GM18508 (cell line): Measurements from ENCODE around the gene PPP3R1.
"Not testable (repeated sequence)": the region's sequence is repeated elsewhere in the genome, so short reads cannot be mapped to it uniquely, and the experiment has no call there.

ENCODE experiments used
- ATAC-seq: cut with Tn5 transposase; IDR thresholded peaks from one replicate; pipeline ENCODE4 v1.9.1; 2021; ENCODE audit warnings: moderate number of reproducible peaks; ENCODE audit not compliant: insufficient read depth, unreplicated experiment

Gene PPP3R1

GRCh38 chr2:68193144-68193543 lies 59.2 kb downstream of the PPP3R1 start:
- ATAC-seq, result no peak

GRCh38 chr2:68190991-68191731 lies 61.2 kb downstream of the PPP3R1 start:
- ATAC-seq, result no peak

GRCh38 chr2:68189991-68190784 lies 62.1 kb downstream of the PPP3R1 start:
- ATAC-seq, result no peak

DNA sequence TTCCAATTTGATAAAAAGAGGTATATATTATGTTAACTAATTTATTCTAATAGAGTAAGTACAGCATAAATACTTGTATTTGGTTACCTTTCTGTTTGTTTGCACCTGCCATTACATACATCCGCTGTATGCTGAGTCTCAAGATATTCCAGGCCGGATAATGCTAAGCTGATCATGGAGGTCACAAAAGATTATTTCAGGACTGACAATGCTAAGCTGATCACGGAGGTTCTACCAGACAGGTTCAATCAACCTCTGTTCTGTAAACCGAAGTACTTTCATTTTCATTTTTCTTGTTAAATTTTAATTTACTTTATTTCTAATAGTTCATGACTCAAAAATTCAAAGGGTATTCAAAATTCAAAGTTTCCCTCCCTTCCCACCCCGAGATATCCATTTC lies 63.5 kb downstream of the PPP3R1 start:
- no peak for ATAC-seq

DNA sequence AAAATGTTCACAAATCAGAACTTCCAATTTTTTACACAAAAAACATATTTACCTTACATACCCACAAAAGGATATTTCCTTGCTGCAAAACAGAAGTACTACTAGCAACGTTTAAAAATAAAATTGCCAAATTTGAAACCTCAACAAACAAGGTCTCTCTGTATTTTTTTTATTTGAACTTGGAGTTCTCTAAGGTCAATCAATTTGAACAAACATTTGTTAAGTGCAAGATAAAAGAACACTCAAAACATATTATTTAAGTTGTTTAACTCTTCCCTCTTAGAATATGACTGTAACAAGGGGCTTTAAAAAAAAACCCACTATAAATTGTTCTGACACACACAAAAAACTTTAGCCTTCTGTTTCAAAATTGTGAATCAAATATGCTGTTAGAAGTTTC lies 65.0 kb downstream of the PPP3R1 start:
- no peak for ATAC-seq

DNA sequence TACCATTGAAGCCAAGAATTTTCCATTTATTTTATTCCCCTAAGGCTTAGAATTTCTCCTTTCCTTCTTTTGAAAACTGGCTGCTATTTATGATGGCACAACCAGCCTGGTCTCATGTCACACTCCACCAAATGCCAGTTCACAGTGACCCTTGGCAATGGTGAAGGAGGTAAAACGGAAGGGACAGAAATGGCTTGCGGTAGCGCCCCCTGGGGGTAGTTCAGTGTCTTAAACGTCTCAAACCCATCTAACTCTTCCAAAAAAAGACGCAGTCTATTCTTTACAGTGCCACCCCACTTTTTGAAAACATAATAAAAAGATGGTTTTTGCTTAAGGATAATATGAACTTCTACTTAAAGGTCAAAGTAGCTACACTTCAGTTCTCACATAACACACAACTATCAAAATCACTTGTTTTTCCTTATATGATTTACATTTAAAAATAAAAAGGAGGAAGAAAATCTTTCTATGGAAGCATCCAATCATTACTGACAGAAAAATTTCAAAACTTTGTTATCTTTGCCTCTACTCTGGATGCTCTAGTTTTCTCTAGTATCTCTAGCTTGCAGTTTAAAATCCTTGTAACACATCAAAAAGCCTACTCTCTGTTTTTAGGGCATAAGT lies 66.7 kb downstream of the PPP3R1 start:
- no peak for ATAC-seq

DNA sequence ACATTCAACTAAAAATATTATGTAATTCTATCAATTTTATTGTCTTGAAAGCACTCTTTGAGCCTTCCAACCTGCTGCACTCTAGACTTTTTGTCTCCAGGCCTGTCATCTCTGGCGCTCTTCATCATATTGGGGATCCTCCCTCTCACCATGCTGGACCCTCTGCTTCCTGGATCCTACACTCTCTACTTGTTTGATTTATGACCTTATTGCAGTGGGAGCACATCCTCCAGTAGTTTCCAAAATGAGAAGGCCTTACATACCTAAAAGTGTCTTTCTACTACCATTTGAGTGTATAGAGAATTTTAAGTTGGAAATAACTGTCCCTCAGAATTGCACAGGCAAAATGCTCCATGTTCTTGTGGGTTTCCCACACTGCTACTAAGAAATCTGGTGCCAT lies 69.4 kb downstream of the PPP3R1 start:
- ATAC-seq, result no peak

DNA sequence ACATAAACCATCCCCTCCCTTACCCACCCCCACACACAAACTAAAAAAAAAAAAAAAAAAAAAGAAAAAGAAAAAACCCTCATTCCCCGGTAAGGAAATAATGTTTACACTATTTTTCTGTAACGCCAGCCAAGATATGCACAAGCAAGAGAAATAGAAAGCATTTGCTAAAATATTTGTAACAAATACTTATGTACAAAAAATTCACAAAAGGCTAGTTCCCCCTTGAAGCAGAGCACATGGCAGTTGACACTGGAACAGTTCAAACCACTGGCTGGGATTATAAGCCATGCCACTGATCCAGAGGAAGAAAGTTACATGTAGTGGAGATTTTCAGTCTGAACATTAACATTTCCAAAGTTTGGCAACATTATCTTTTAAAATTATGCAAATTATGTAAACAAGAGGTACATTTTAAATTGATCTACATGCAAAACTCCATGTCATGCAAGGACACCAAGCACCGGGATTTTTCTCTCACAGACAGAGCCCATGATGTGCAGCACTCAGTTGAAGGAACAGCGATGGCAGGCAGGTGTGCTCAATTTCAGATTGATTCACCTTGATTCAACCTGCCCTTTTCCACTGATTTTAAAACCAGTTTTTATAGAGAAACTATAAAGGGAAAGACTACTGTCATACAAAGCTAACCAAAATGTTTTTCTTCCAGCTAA lies 73.2 kb downstream of the PPP3R1 start:
- ATAC-seq, result no peak

- no peak for ATAC-seq
Observed at GRCh38 chr2:68178432-68178831, 73.9 kb downstream of the PPP3R1 start.

- no peak for ATAC-seq
Observed at GRCh38 chr2:68177541-68177940, 74.8 kb downstream of the PPP3R1 start.

GRCh38 chr2:68176657-68177056 lies 75.7 kb downstream of the PPP3R1 start:
- no peak for ATAC-seq

- ATAC-seq, result not testable (repeated sequence)
Observed at GRCh38 chr2:68175210-68175609, 77.1 kb downstream of the PPP3R1 start.

DNA sequence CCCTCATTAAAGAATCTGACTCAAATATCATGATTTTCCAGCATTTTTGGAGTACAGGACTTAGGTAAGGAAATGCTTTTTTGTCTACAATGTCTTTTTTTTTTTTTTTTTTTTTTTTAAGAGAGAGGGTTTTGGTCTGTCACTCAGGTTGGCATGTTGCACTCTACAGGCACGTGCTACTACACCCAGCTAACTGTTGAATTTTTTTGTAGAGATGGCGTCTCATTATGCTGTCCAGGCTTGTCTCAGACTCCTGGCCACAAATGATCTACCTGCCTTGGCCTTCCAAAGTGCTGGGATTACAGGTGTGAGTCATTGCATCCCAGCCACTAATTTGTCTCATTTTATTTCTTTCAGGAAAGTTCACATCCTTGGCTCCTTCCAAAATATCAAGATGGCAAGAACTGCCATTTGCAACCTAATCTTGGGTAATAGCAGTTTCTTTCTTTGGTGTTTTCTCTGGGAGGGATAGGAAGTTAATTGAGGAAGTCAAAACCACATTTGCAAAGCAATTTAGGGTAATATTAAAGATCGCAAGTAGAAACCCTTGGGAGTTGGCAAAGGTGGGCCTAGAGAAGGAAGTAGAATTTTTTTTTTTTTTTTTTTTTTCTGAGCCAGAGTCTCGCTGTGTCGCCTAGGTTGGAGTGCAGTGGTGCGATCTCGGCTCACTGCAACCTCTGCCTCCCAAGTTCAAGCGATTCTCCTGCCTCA lies 79.2 kb downstream of the PPP3R1 start:
- no peak for ATAC-seq

GRCh38 chr2:68172521-68172920 lies 79.8 kb downstream of the PPP3R1 start:
- no peak for ATAC-seq

GRCh38 chr2:68171684-68172083 lies 80.6 kb downstream of the PPP3R1 start:
- no peak for ATAC-seq

DNA sequence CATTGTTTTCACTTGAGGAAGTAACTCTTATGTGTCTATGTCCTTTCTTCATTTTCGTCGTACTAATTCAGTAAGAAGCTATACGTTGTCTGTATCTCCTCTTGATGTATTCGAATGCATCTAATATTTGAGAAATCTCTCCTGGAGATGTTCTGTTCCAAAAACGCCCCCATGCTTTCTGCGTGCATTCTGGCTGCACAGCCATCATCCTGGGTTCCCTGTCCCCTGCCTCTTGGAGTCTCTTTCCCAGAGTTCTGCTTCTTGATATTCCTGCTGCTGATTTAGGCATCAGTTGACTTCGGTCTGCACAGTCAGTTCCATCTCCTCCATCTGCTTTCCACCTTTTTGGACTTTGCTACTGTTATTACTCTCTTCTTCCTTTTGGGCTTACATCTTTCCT lies 81.2 kb downstream of the PPP3R1 start:
- ATAC-seq, result no peak

GRCh38 chr2:68169308-68169707 lies 83.0 kb downstream of the PPP3R1 start:
- ATAC-seq, result no peak

GRCh38 chr2:68167186-68167585 lies 85.1 kb downstream of the PPP3R1 start:
- no peak for ATAC-seq

DNA sequence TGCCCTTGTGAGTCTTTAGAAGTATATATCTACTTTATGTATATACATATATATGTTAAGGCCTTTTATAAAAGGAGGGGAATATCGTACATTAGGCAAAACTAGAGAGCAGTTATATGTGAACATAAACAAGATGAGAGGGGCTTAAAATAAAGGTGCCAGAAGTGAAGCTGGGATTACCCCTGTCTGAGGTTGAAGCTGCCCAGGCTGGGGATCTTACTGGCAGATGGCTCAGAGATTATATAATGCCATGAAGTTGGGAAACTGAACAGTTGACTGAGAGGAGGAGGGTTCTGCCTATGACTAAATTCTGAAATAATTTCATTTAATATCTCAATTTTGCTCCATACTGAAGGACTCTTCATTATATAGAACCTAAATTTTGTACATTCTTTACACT lies 88.7 kb downstream of the PPP3R1 start:
- ATAC-seq, result no peak

- no peak for ATAC-seq
Observed at GRCh38 chr2:68158134-68158447, 94.2 kb downstream of the PPP3R1 start.
